Tibial nerve (tissue), 4 donors: Measurements from ENCODE around the gene KCNMA1. TPM values are rescaled to one million over a fixed set of nuclear protein-coding genes. Genes with fewer than 3 reads are reported as not detected.

ENCODE experiments used
- DNase-seq, 2 donors: peaks; one replicate each; pipeline ENCODE4 v3.0.0-alpha.2; 2019; ENCODE audit warnings: low spot score in 2 of 2
- H3K27ac ChIP-seq, 4 donors: fragments of 200-600 bp; sonication (generic) in 3 of 4; one replicate each; pipeline ENCODE4 v1.5.1; 2017 to 2019; ENCODE audit warnings: mild to moderate bottlenecking in 1 of 4
- H3K27me3 ChIP-seq, 2 donors: fragments of 200-600 bp; sonication (generic) in 1 of 2; one replicate each; pipeline versions ENCODE4 v1.5.1 to v1.6.0; 2017 to 2019
- H3K36me3 ChIP-seq, 3 donors: fragments of 200-600 bp; sonication (generic); one replicate each; pipeline ENCODE4 v1.5.1; 2018 to 2019
- H3K4me1 ChIP-seq, 4 donors: fragments of 200-600 bp; sonication (generic) in 3 of 4; one replicate each; pipeline ENCODE4 v1.5.1; 2017 to 2019
- H3K4me3 ChIP-seq, 4 donors: fragments of 200-600 bp; sonication (generic) in 3 of 4; one replicate each; pipeline ENCODE4 v1.5.1; 2017 to 2019; ENCODE audit warnings: mild to moderate bottlenecking in 1 of 4, moderate library complexity in 1 of 4
- H3K9me3 ChIP-seq, 4 donors: fragments of 200-600 bp; sonication (generic) in 3 of 4; one replicate each; pipeline ENCODE4 v1.5.1; 2017 to 2019
- EP300 ChIP-seq, 2 donors: sonication (generic); formaldehyde crosslinking; IDR thresholded peaks; one replicate each; pipeline ENCODE4 v1.6.1; 2017; ENCODE audit warnings: antibody characterized with exemption in 2 of 2, mild to moderate bottlenecking in 1 of 2
- POLR2A ChIP-seq, 2 donors: fragments of 450-650 bp; IDR thresholded peaks; one replicate each; pipeline ENCODE4 v1.6.1; 2017; ENCODE audit warnings: antibody characterized with exemption in 2 of 2, mild to moderate bottlenecking in 2 of 2, moderate library complexity in 2 of 2
- WGBS, 2 donors: methylation state at CpG; one replicate each; pipeline ENCODE4 v1.1.5; 2018; 5-methylcytosine and 5-hydroxymethylcytosine counted together
- total RNA-seq, 4 donors: library from RNA; depleted of rRNA; stranded (reverse); fragments of >200 nt; gene quantifications; one replicate each; pipeline ENCODE4 v1.1.0, GENCODE V29; 2016
- TF ChIP-seq, protein P1 (sequence below), 5 experiments: fragments of 200-600 bp in 3 of 5; fragments of 450-650 bp in 2 of 5; sonication (generic) in 3 of 5; IDR thresholded peaks; one replicate each; pipeline ENCODE4 v1.5.1; 2016 to 2019; ENCODE audit warnings: antibody characterized with exemption in 5 of 5, mild to moderate bottlenecking in 3 of 5, moderate library complexity in 2 of 5

The KCNMA1 gene
- total RNA-seq, 4 donors from 2014 or later, result 10.2 to 19.9 (median 13.7) TPM

- no peaks in the 10 kb centered on the region for H3K4me1 ChIP-seq
- DNase-seq, result no peak
- 48 to 50% methylated on average over 3 of the region's 3 CpGs for WGBS, 2 donors
- H3K9me3 ChIP-seq, result no peaks in the 10 kb centered on the region
- TF ChIP-seq, protein P1, sequence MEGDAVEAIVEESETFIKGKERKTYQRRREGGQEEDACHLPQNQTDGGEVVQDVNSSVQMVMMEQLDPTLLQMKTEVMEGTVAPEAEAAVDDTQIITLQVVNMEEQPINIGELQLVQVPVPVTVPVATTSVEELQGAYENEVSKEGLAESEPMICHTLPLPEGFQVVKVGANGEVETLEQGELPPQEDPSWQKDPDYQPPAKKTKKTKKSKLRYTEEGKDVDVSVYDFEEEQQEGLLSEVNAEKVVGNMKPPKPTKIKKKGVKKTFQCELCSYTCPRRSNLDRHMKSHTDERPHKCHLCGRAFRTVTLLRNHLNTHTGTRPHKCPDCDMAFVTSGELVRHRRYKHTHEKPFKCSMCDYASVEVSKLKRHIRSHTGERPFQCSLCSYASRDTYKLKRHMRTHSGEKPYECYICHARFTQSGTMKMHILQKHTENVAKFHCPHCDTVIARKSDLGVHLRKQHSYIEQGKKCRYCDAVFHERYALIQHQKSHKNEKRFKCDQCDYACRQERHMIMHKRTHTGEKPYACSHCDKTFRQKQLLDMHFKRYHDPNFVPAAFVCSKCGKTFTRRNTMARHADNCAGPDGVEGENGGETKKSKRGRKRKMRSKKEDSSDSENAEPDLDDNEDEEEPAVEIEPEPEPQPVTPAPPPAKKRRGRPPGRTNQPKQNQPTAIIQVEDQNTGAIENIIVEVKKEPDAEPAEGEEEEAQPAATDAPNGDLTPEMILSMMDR (IDR thresholded peaks at IDR 0.05), result no peak
- TF ChIP-seq EP300 (IDR thresholded peaks at IDR 0.05) (no peak), POLR2A (IDR thresholded peaks at IDR 0.05) (no peak)
- no peak overlapping the region for H3K4me3 ChIP-seq
- H3K27me3 ChIP-seq, result no peaks in the 10 kb centered on the region
- H3K36me3 ChIP-seq, result no peaks in the 10 kb centered on the region
- no peak overlapping the region for H3K27ac ChIP-seq
Observed at GRCh38 chr10:77380191-77380590, 257.4 kb downstream of the KCNMA1 start.

DNA sequence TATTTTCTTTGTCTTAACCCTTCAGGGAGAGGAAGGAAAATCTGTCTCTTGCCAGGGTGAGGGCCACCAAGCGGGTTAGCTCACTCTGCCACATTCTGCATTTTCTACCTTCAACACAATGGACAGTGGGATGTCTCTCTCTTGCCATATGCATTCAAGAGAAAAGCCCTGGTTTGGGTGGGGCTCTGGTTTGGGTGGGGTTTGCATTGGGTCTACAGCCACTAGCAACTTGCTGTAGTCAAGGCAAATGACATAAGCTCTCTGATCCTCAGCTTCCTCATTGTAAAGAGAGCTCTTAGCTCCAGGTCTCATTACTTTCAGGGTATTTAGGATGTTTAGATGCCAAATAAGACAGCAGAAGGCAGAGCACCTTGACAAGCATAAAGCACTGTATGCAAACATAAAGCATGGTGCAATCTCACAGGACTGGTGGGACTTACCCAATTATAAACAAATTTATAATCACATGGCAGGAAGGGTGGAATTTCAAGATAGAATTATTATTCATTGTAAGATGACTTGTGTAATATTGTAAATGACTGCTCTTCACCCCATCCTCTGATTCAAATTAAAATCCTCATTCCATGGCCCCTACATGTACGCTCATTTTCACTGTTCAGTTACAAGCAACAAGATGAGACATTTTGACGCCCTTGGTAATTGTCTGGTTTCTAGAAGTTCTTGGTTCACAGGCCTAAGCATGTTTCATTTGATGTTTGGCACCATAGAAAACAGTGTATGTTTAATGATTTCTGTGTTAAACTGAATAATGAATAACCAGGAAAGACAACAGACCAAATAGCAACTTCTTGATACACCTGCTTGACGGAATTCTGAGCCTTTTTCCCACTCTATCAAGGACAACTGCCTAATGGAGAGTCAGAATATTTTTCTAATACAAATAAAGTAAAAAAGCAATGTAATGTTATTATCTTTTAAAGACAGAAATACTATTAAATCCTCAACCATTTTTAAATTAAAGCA, 258.9 kb downstream of the KCNMA1 start:
- no peak overlapping the region for H3K4me3 ChIP-seq
- H3K9me3 ChIP-seq, result no peaks in the 10 kb centered on the region
- WGBS, 2 donors, result 95 to 96% methylated on average over 4 of the region's 4 CpGs
- no peaks in the 10 kb centered on the region for H3K27me3 ChIP-seq
- no peaks in the 10 kb centered on the region for H3K36me3 ChIP-seq
- TF ChIP-seq, protein P1 (IDR thresholded peaks at IDR 0.05), result no peak
- TF ChIP-seq EP300 (IDR thresholded peaks at IDR 0.05), result no peak
- no peak for TF ChIP-seq POLR2A (IDR thresholded peaks at IDR 0.05)
- no peak for DNase-seq
- no peak overlapping the region for H3K27ac ChIP-seq
- no peaks in the 10 kb centered on the region for H3K4me1 ChIP-seq

GRCh38 chr10:77377678-77378352, 259.8 kb downstream of the KCNMA1 start:
- Histone ChIP-seq H3K36me3 (no peaks in the 10 kb centered on the region), H3K27me3 (no peaks in the 10 kb centered on the region), H3K27ac (no peak overlapping the region), H3K9me3 (no peaks in the 10 kb centered on the region), H3K4me1 (no peaks in the 10 kb centered on the region), H3K4me3 (no peak overlapping the region)
- WGBS, 2 donors, result 53% methylated on average over 6 of the region's 6 CpGs
- DNase-seq, result no peak
- TF ChIP-seq, protein P1 (IDR thresholded peaks at IDR 0.05), result no peak
- TF ChIP-seq POLR2A (IDR thresholded peaks at IDR 0.05) (no peak), EP300 (IDR thresholded peaks at IDR 0.05) (no peak)

DNA sequence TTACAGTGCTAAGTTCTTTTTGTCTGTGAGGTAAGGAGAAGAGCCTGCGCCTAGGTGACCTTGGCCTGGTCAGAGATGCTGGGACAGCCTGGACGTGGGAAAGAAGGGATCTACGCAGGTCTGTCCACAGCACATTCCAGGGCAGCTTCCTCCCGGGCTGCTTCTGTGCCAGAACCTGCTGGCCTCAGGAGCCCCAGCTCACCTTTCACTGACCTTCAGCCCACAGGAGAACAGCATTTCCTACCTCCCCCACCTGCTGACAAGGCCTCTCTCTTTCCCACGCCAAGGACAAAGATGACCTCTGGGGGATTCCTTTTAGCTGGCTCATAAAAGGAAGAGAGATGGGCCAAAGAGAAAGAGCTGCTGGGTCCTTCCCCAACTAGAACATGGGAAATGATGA, 260.6 kb downstream of the KCNMA1 start:
- H3K27me3 ChIP-seq, result no peaks in the 10 kb centered on the region
- no peaks in the 10 kb centered on the region for H3K9me3 ChIP-seq
- TF ChIP-seq, protein P1 (IDR thresholded peaks at IDR 0.05), result no peak
- TF ChIP-seq EP300 (IDR thresholded peaks at IDR 0.05) (no peak), POLR2A (IDR thresholded peaks at IDR 0.05) (no peak)
- no peaks in the 10 kb centered on the region for H3K4me1 ChIP-seq
- 65 to 77% methylated on average over 5 of the region's 5 CpGs for WGBS, 2 donors
- no peaks in the 10 kb centered on the region for H3K36me3 ChIP-seq
- no peak for DNase-seq
- H3K4me3 ChIP-seq, result no peak overlapping the region
- no peak overlapping the region for H3K27ac ChIP-seq

DNA sequence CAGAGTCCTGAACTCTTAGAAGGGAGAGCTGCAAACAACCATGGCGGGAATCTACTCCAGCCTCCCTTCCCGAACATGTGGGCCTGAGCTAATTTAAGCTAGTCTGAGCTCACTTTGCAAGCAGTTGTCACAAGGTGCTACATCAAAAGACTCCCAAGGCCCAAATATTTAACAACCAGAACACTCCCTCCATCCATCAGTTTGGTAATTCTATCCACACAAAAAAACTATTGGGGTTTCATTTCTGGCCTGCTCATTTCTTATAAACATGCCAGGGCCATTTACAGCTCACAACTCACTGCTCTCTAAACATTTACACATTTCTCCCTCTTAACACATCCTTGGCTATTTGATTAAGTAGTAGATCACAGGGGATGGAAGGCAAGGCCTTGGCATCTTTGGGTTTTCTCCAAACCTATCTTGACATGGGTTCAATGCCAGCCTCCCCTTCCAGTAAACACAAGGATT, 263.4 kb downstream of the KCNMA1 start:
- H3K4me3 ChIP-seq, result no peak overlapping the region
- no peak for TF ChIP-seq POLR2A (IDR thresholded peaks at IDR 0.05)
- TF ChIP-seq, protein P1 (IDR thresholded peaks at IDR 0.05), result no peak
- TF ChIP-seq EP300 (IDR thresholded peaks at IDR 0.05), result no peak
- no peaks in the 10 kb centered on the region for H3K4me1 ChIP-seq
- no peaks in the 10 kb centered on the region for H3K36me3 ChIP-seq
- H3K27ac ChIP-seq, result no peak overlapping the region
- H3K9me3 ChIP-seq, result peaks cover 0 to 7% (median 0%) of the 10 kb centered on the region in 4 donors
- 86 to 94% methylated on average over 2 of the region's 2 CpGs for WGBS, 2 donors
- no peaks in the 10 kb centered on the region for H3K27me3 ChIP-seq
- DNase-seq, result no peak
